ENCODE data around the gene AIMP1.
A peak's percentile ranks its signal among the peaks of the same experiment; 100 is the strongest.

Gene AIMP1

DNA sequence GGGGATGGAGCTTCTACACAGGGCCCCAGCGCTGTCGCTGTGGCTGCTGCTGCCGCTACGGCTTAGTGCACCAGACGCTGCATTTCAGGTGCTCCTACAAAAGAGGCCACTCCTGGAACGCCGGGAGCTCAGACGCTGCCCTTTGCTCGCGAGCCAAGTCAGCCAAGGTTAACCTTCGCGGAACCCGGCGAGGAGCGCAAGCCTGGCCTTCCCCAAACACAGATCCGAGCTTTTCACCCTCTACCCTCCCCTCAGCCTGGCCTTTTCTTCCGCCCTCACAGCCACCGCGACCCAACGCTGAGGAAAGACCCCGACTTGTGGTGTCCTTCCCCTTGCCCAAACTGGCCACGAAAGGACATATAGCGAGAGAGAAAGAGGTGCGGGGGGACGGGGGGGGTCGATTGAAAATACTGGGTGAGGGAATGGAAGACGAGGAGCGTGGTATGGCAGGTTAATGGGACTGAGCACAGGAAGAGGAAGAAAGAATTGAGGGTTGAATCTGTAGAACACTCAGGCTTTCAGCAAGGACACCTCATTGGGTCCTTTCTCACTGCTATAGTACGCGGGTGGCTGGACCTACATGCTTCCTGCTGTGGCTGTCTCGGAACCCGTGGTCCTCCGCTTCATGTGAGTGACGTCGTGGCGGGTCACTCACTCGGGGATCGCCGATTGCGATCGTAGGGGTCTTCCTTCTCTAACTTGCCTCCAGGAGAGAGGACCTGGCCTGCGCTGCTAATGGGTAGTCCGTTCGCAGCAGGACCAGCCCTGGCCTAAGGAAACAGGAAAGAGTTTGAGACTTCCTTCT is at the start of gene AIMP1, which contains the start of gene TBCK:
AIMP1 (plus strand) TSS at position 583 of the 805 bp plus-strand sequence. CDS start 8,460 bp downstream, outside the sequence.
TBCK (minus strand) TSS at position 242 of the 805 bp plus-strand sequence. CDS start 7,249 bp downstream, outside the sequence.
- Histone ChIP-seq H3K27ac (ENCODE audit: low read depth, low read length) (peak within 1 kb of the TSS; percentile 99), H3K4me3 (ENCODE audit: low read depth in 1 of 5, low read length in 5 of 5) (peak within 1 kb of the TSS; percentile 82 to 99 (median 98)), H3K9me3 (ENCODE audit: control insufficient read depth in 5 of 5, low read length in 5 of 5) (no peaks in the 10 kb centered on the region), H3K36me3 (ENCODE audit: control insufficient read depth in 5 of 5, insufficient read depth in 5 of 5, low read length in 5 of 5) (peaks cover 0 to 3% (median 0%) of the 10 kb centered on the region in 5 donors), H3K9ac (ENCODE audit: low read length in 5 of 5) (peak within 1 kb of the TSS; percentile 94 to 100 (median 99)), H3K4me1 (ENCODE audit: control insufficient read depth in 5 of 5, insufficient read depth in 5 of 5, low read length in 5 of 5) (peaks cover 3 to 38% (median 29%) of the 10 kb centered on the region in 5 donors), H3K27me3 (ENCODE audit: control insufficient read depth in 5 of 5, insufficient read depth in 4 of 5, low read length in 5 of 5) (no peaks in the 10 kb centered on the region)

DNA sequence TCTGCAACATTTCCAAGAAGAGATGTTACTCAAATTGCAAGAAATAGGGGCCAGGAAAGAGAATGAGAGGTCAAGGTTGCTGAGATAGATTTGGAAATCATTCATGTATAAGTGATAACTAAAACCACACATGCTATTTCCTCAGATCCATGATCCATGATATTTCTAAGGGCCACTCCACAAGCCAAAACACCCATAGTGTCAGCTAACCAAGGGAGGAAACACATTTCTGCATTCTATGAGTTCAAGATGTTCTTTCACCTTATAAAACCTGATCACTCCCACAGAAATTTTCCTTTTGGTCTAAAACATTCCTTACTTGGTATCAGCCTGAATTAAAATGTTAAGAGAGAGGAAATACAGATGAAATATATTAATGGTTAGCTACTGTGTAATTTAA is 47.6 kb upstream of the AIMP1 start:
- Histone ChIP-seq H3K4me1 (ENCODE audit: control insufficient read depth in 5 of 5, insufficient read depth in 5 of 5, low read length in 5 of 5) (no peaks in the 10 kb centered on the region), H3K9me3 (ENCODE audit: control insufficient read depth in 5 of 5, low read length in 5 of 5) (no peaks in the 10 kb centered on the region), H3K36me3 (ENCODE audit: control insufficient read depth in 5 of 5, insufficient read depth in 5 of 5, low read length in 5 of 5) (no peaks in the 10 kb centered on the region), H3K27me3 (ENCODE audit: control insufficient read depth in 5 of 5, insufficient read depth in 4 of 5, low read length in 5 of 5) (no peaks in the 10 kb centered on the region), H3K27ac (ENCODE audit: low read depth, low read length) (no peak overlapping the region), H3K4me3 (ENCODE audit: low read depth in 1 of 5, low read length in 5 of 5) (no peak overlapping the region), H3K9ac (ENCODE audit: low read length in 5 of 5) (no peak overlapping the region)

DNA sequence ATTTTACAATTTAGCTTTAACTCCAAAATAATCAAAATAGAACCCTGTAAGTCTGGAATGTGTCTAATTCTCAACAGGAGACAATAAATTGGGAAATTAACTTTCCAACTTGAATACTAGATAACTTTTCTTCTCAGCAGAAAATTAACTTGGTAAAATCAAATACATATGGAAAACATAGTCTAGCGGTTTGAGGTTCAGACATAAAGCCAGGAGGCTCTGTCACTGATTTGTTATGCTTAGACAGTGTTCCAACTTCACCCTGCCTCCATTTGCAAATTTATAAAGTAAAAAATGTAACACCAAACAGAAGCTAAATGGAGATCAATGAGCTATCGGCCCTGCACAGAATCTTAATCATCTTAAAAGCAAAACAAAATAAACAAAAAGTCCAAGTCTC is 46.6 kb upstream of the AIMP1 start:
- Histone ChIP-seq H3K27ac (ENCODE audit: low read depth, low read length) (no peak overlapping the region), H3K4me1 (ENCODE audit: control insufficient read depth in 5 of 5, insufficient read depth in 5 of 5, low read length in 5 of 5) (no peaks in the 10 kb centered on the region), H3K9ac (ENCODE audit: low read length in 5 of 5) (no peak overlapping the region), H3K4me3 (ENCODE audit: low read depth in 1 of 5, low read length in 5 of 5) (no peak overlapping the region), H3K36me3 (ENCODE audit: control insufficient read depth in 5 of 5, insufficient read depth in 5 of 5, low read length in 5 of 5) (peaks cover 0 to 3% (median 0%) of the 10 kb centered on the region in 5 donors), H3K27me3 (ENCODE audit: control insufficient read depth in 5 of 5, insufficient read depth in 4 of 5, low read length in 5 of 5) (no peaks in the 10 kb centered on the region), H3K9me3 (ENCODE audit: control insufficient read depth in 5 of 5, low read length in 5 of 5) (no peaks in the 10 kb centered on the region)

DNA sequence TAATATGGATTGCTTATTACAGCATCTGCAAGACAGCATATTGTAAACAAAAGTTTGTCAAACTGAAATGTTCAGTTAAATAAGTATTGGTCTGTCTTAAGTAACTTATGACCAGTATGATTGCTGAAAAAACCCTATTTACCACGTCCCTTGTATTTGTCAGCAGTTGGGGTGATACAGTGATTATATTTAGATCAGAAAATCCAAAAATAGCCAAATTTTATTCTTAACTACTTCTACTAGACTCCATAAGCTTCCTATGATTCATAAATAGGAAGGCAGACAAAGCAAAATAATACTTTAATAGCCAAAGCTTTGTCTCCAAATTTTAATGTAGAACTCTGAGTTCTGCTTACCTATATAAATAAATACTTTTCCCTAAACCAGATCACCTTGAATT is 45.6 kb upstream of the AIMP1 start:
- H3K9me3 ChIP-seq (ENCODE audit: control insufficient read depth in 5 of 5, low read length in 5 of 5) = no peaks in the 10 kb centered on the region
- no peak overlapping the region for H3K4me3 ChIP-seq (ENCODE audit: low read depth in 1 of 5, low read length in 5 of 5)
- H3K4me1 ChIP-seq (ENCODE audit: control insufficient read depth in 5 of 5, insufficient read depth in 5 of 5, low read length in 5 of 5) = no peaks in the 10 kb centered on the region
- no peak overlapping the region for H3K9ac ChIP-seq (ENCODE audit: low read length in 5 of 5)
- peaks cover 0 to 5% (median 0%) of the 10 kb centered on the region in 5 donors for H3K36me3 ChIP-seq (ENCODE audit: control insufficient read depth in 5 of 5, insufficient read depth in 5 of 5, low read length in 5 of 5)
- H3K27ac ChIP-seq (ENCODE audit: low read depth, low read length) = no peak overlapping the region
- H3K27me3 ChIP-seq (ENCODE audit: control insufficient read depth in 5 of 5, insufficient read depth in 4 of 5, low read length in 5 of 5) = no peaks in the 10 kb centered on the region

DNA sequence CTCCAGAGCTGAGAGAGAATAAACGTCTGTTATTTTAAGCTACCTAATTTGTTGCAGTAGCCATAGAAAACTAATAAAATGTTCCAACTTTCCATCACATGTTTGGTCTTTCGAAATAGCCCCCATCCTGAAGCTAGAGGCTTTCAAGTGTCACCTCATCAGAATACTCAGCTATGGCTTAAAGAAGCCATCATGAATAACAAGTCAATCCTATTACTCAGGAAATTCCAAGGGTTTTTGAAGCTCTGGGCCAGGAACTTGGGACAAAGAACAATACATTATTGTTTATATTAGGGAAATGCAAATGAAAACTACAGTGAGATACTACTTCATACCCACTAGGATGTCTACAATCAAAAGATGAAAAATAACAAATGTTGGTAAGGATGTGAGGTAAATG is 42.5 kb upstream of the AIMP1 start:
- Histone ChIP-seq H3K27ac (ENCODE audit: low read depth, low read length) (no peak overlapping the region), H3K27me3 (ENCODE audit: control insufficient read depth in 5 of 5, insufficient read depth in 4 of 5, low read length in 5 of 5) (no peaks in the 10 kb centered on the region), H3K36me3 (ENCODE audit: control insufficient read depth in 5 of 5, insufficient read depth in 5 of 5, low read length in 5 of 5) (peaks cover 0 to 5% (median 0%) of the 10 kb centered on the region in 5 donors), H3K9ac (ENCODE audit: low read length in 5 of 5) (no peak overlapping the region), H3K9me3 (ENCODE audit: control insufficient read depth in 5 of 5, low read length in 5 of 5) (no peaks in the 10 kb centered on the region), H3K4me1 (ENCODE audit: control insufficient read depth in 5 of 5, insufficient read depth in 5 of 5, low read length in 5 of 5) (no peaks in the 10 kb centered on the region), H3K4me3 (ENCODE audit: low read depth in 1 of 5, low read length in 5 of 5) (no peak overlapping the region)

DNA sequence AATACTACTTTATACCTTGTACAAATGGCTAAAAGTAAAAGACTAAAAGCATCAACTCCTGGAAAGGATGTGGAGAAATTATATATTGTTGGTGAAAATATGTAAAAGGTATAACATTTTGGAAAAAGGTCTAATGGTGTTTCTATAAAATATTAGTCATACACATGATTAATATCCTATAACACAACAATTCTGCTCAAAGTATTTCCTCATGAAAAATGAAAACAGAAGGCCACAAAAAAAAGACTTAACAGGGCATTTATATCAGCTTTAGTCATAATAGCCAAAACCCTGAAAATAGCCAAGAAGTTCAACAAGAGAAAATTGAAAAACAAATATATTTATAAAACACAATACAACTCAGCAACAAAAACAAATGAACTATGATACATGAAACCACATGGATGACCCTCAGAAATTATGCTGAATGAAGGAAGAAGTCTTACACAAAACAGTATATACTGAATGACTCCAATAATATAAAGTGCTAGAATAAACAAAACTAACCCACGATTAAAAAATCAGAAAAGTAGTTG is 39.1 kb upstream of the AIMP1 start:
- Histone ChIP-seq H3K9ac (ENCODE audit: low read length in 5 of 5) (no peak overlapping the region), H3K9me3 (ENCODE audit: control insufficient read depth in 5 of 5, low read length in 5 of 5) (no peaks in the 10 kb centered on the region), H3K36me3 (ENCODE audit: control insufficient read depth in 5 of 5, insufficient read depth in 5 of 5, low read length in 5 of 5) (peaks cover 0 to 5% (median 0%) of the 10 kb centered on the region in 5 donors), H3K4me1 (ENCODE audit: control insufficient read depth in 5 of 5, insufficient read depth in 5 of 5, low read length in 5 of 5) (no peaks in the 10 kb centered on the region), H3K27me3 (ENCODE audit: control insufficient read depth in 5 of 5, insufficient read depth in 4 of 5, low read length in 5 of 5) (no peaks in the 10 kb centered on the region), H3K4me3 (ENCODE audit: low read depth in 1 of 5, low read length in 5 of 5) (no peak overlapping the region), H3K27ac (ENCODE audit: low read depth, low read length) (no peak overlapping the region)

DNA sequence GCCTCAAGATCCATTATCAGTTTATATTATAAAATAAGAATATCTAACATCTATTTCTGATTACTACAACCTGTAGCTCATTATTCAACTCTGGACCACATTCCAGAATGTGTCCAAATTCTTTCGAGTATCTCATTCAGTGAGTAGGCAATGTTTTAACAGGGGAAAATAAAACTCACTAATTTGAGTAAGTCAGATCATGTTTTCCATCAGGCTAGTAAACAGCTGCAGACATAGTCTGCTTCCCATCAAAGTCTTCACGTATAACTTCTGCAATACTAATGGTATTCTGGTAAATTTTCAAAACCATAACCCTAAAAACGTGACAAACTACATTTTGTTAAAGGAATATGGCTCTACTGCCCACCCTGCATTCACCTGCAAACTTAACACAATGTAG is 32.1 kb upstream of the AIMP1 start:
- Histone ChIP-seq H3K9ac (ENCODE audit: low read length in 5 of 5) (no peak overlapping the region), H3K4me3 (ENCODE audit: low read depth in 1 of 5, low read length in 5 of 5) (no peak overlapping the region), H3K27ac (ENCODE audit: low read depth, low read length) (no peak overlapping the region), H3K4me1 (ENCODE audit: control insufficient read depth in 5 of 5, insufficient read depth in 5 of 5, low read length in 5 of 5) (no peaks in the 10 kb centered on the region), H3K9me3 (ENCODE audit: control insufficient read depth in 5 of 5, low read length in 5 of 5) (no peaks in the 10 kb centered on the region), H3K27me3 (ENCODE audit: control insufficient read depth in 5 of 5, insufficient read depth in 4 of 5, low read length in 5 of 5) (no peaks in the 10 kb centered on the region), H3K36me3 (ENCODE audit: control insufficient read depth in 5 of 5, insufficient read depth in 5 of 5, low read length in 5 of 5) (peaks cover 4 to 11% (median 10%) of the 10 kb centered on the region in 5 donors)

DNA sequence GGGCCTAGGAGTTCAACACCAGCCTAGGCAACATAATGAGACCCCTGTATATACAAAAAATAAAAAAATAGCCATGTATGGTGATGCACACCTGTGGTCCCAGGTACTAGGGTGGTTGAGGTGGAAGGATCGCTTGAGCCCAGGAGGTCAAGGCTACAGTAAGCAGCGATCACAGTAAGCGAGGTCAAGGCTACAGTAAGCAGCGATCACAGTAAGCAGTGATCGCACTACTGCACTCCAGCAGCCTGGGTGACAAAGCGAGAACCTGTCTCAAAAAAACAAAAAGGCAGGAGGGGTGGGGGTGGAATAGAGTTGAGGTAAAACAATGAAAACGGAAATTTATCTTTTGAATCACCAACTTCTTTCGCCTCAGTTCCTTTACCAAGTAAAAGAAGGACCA is 29.7 kb upstream of the AIMP1 start:
- H3K4me1 ChIP-seq (ENCODE audit: control insufficient read depth in 5 of 5, insufficient read depth in 5 of 5, low read length in 5 of 5) = no peaks in the 10 kb centered on the region
- H3K27me3 ChIP-seq (ENCODE audit: control insufficient read depth in 5 of 5, insufficient read depth in 4 of 5, low read length in 5 of 5) = no peaks in the 10 kb centered on the region
- H3K9ac ChIP-seq (ENCODE audit: low read length in 5 of 5) = no peak overlapping the region
- no peak overlapping the region for H3K4me3 ChIP-seq (ENCODE audit: low read depth in 1 of 5, low read length in 5 of 5)
- no peak overlapping the region for H3K27ac ChIP-seq (ENCODE audit: low read depth, low read length)
- H3K36me3 ChIP-seq (ENCODE audit: control insufficient read depth in 5 of 5, insufficient read depth in 5 of 5, low read length in 5 of 5) = peaks cover 12 to 22% (median 19%) of the 10 kb centered on the region in 5 donors
- H3K9me3 ChIP-seq (ENCODE audit: control insufficient read depth in 5 of 5, low read length in 5 of 5) = no peaks in the 10 kb centered on the region

DNA sequence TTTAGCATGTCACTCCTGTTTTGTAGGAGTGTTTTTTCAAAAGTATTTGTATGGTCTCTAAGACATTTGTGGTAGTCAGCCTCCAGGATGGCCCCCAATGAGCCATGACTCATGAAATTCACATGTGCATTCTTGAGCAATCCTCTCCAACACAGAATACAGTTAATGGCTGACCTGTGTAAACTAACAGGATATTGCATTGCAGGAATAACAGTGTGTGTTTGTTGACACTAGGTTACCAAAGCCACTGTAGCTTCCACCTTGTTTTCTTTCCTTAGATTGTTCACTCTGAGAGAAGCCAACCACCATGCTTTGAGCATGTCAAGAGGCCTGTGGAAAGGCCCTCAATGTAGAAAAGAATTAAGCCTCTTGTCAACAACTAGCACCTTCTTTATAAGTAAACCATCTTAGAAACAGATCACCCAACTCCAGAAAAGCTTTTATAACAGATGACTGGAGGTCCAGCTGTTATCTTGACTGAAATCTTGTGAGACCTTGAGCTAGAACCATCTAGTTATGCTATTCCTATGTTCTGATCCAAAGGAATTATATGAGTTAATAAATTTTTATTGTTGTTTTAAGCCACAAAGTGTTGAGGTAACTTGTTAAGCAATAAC is 28.9 kb upstream of the AIMP1 start:
- H3K4me1 ChIP-seq (ENCODE audit: control insufficient read depth in 5 of 5, insufficient read depth in 5 of 5, low read length in 5 of 5) = no peaks in the 10 kb centered on the region
- H3K27ac ChIP-seq (ENCODE audit: low read depth, low read length) = no peak overlapping the region
- peaks cover 16 to 30% (median 23%) of the 10 kb centered on the region in 5 donors for H3K36me3 ChIP-seq (ENCODE audit: control insufficient read depth in 5 of 5, insufficient read depth in 5 of 5, low read length in 5 of 5)
- H3K9ac ChIP-seq (ENCODE audit: low read length in 5 of 5) = no peak overlapping the region
- H3K4me3 ChIP-seq (ENCODE audit: low read depth in 1 of 5, low read length in 5 of 5) = no peak overlapping the region
- H3K27me3 ChIP-seq (ENCODE audit: control insufficient read depth in 5 of 5, insufficient read depth in 4 of 5, low read length in 5 of 5) = no peaks in the 10 kb centered on the region
- no peaks in the 10 kb centered on the region for H3K9me3 ChIP-seq (ENCODE audit: control insufficient read depth in 5 of 5, low read length in 5 of 5)

DNA sequence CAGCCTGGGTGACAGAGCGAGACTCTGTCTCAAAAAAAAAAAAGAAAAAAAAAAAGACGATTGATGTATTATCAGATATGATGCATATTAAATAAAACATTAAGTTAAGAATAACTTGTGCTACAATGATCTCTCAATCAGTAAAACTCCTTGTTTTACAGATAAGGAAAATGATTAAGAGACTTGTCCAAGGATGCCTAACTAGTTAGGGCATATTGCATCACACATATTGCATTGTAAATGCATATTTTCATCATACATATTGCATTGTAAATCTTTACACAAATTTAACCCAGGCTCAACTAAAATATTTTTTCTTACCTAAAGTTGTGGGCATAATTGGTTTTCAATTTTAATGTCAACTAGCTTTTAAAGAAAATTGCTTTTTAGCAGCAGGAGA is 26.6 kb upstream of the AIMP1 start:
- Histone ChIP-seq H3K9ac (ENCODE audit: low read length in 5 of 5) (no peak overlapping the region), H3K27me3 (ENCODE audit: control insufficient read depth in 5 of 5, insufficient read depth in 4 of 5, low read length in 5 of 5) (no peaks in the 10 kb centered on the region), H3K4me1 (ENCODE audit: control insufficient read depth in 5 of 5, insufficient read depth in 5 of 5, low read length in 5 of 5) (no peaks in the 10 kb centered on the region), H3K9me3 (ENCODE audit: control insufficient read depth in 5 of 5, low read length in 5 of 5) (no peaks in the 10 kb centered on the region), H3K36me3 (ENCODE audit: control insufficient read depth in 5 of 5, insufficient read depth in 5 of 5, low read length in 5 of 5) (peaks cover 25 to 46% (median 34%) of the 10 kb centered on the region in 5 donors), H3K4me3 (ENCODE audit: low read depth in 1 of 5, low read length in 5 of 5) (no peak overlapping the region), H3K27ac (ENCODE audit: low read depth, low read length) (no peak overlapping the region)
